Thoracic aorta (tissue), 2 donors: ENCODE measurements around the gene PPP2R3C. TPM values are rescaled to one million over a fixed set of nuclear protein-coding genes. Genes with fewer than 3 reads are reported as not detected.
"Not testable (repeated sequence)": the region's sequence is repeated elsewhere in the genome, so short reads cannot be mapped to it uniquely, and the experiment has no call there.

Experiments used
- ATAC-seq: fragments of 150-250 bp; one replicate; pipeline ENCODE4 v1.8.0; 2017; ENCODE audit warnings: low read depth; ENCODE audit not compliant: insufficient number of reproducible peaks, low FRiP score
- DNase-seq: peaks from one replicate; pipeline ENCODE4 v3.0.0-alpha.2; 2020; ENCODE audit warnings: low spot score
- H3K27ac ChIP-seq, 2 donors: fragments of 200-600 bp; sonication (generic); 1 replicate in 1 of 2; 2 replicates in 1 of 2; pipeline ENCODE4 v1.5.1; 2016; ENCODE audit warnings: mild to moderate bottlenecking in 2 of 2, moderate library complexity in 2 of 2
- H3K27me3 ChIP-seq: fragments of 200-600 bp; sonication (generic); replicated peaks from 2 replicates; pipeline ENCODE4 v1.6.0; 2016; ENCODE audit warnings: mild to moderate bottlenecking; ENCODE audit not compliant: insufficient read depth
- H3K36me3 ChIP-seq: fragments of 200-600 bp; sonication (generic); one replicate; pipeline ENCODE4 v1.5.1; 2016
- H3K4me1 ChIP-seq, 2 donors: fragments of 200-600 bp; sonication (generic); 1 replicate in 1 of 2; 2 replicates in 1 of 2; pipeline versions ENCODE4 v1.5.1 to v1.6.0; 2016; ENCODE audit warnings: low read depth in 2 of 2, mild to moderate bottlenecking in 1 of 2; ENCODE audit not compliant: control insufficient read depth in 1 of 2
- H3K4me3 ChIP-seq: fragments of 200-600 bp; sonication (generic); 2 replicates; pipeline ENCODE4 v1.5.1; 2016; ENCODE audit warnings: mild to moderate bottlenecking
- H3K9me3 ChIP-seq: fragments of 200-600 bp; sonication (generic); 2 replicates; pipeline ENCODE4 v1.5.1; 2016
- total RNA-seq, 2 donors: library from RNA; depleted of rRNA; stranded (reverse); fragments of >200 nt; gene quantifications; one replicate each; pipeline versions ENCODE4 v1.1.0 to v1.2.3, GENCODE V29; 2016
- TF ChIP-seq, protein P1 (sequence below): fragments of 200-600 bp; sonication (generic); IDR thresholded peaks from one replicate; pipeline ENCODE4 v1.5.1; 2019; ENCODE audit warnings: antibody characterized with exemption

The PPP2R3C gene
- total RNA-seq, 2 donors from 2014 or later, result 29.5 to 31.6 TPM

DNA sequence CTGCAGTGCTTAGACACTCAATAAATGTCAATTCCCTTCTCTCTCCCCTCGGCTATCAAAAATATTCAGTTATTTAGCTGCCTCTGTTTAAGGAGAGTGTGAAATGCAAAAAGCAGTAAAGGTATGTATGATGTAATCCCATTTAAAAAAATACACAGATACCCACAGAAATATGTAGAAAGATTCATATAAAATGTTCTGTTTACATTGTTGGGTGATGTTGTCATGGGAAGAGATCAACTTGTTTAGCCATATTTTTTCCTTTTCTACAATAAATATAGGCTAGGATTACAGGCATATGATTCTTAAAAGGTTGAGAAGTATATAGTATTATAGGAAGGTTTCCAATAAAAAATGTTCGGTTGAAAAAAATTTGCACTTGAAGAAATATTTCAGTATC, 7.8 kb downstream of the PPP2R3C start:
- H3K27ac ChIP-seq, result no peak overlapping the region
- H3K36me3 ChIP-seq, result peaks cover 36% of the 10 kb centered on the region
- no peaks in the 10 kb centered on the region for H3K27me3 ChIP-seq
- TF ChIP-seq, protein P1, sequence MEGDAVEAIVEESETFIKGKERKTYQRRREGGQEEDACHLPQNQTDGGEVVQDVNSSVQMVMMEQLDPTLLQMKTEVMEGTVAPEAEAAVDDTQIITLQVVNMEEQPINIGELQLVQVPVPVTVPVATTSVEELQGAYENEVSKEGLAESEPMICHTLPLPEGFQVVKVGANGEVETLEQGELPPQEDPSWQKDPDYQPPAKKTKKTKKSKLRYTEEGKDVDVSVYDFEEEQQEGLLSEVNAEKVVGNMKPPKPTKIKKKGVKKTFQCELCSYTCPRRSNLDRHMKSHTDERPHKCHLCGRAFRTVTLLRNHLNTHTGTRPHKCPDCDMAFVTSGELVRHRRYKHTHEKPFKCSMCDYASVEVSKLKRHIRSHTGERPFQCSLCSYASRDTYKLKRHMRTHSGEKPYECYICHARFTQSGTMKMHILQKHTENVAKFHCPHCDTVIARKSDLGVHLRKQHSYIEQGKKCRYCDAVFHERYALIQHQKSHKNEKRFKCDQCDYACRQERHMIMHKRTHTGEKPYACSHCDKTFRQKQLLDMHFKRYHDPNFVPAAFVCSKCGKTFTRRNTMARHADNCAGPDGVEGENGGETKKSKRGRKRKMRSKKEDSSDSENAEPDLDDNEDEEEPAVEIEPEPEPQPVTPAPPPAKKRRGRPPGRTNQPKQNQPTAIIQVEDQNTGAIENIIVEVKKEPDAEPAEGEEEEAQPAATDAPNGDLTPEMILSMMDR, result no peak
- H3K9me3 ChIP-seq, result no peaks in the 10 kb centered on the region
- DNase-seq, result no peak
- no peak overlapping the region for H3K4me3 ChIP-seq
- ATAC-seq, result no peak
- H3K4me1 ChIP-seq, result peaks cover 0 to 4% of the 10 kb centered on the region in 2 donors

DNA sequence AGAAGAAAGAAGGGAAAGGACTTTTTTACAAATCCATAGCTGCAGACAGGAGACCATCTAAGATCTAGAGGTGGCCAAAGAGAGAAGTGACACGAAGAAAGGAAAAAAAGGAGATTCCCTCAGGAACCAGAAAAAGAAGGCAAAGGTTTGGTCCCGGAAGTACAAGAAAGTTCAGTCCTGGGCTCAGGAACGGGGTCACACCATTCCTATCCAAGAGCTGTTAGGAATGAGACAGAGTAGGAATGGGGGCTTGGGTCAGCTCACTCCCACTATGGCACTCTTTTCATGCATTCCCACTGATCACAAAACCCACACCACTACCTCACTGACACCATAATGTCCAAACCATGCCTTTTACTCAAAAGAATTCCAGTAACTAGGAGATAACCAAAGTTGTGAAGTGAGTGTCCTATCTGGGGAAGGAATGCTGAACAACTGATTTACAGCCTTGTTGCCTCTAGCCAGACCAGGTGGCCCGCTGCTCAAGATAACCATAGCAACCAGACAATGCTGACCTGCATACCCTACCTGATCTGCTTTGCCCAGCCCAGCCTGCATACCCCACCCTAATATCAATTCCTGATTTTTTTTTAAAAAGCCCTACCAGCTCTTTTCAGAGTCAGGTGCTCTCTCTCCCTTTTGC, 8.4 kb downstream of the PPP2R3C start:
- no peak overlapping the region for H3K27ac ChIP-seq
- H3K4me3 ChIP-seq, result no peak overlapping the region
- no peaks in the 10 kb centered on the region for H3K27me3 ChIP-seq
- no peaks in the 10 kb centered on the region for H3K4me1 ChIP-seq
- H3K9me3 ChIP-seq, result no peaks in the 10 kb centered on the region
- TF ChIP-seq, protein P1, result no peak
- ATAC-seq (no peak), DNase-seq (no peak)
- H3K36me3 ChIP-seq, result peaks cover 36% of the 10 kb centered on the region

DNA sequence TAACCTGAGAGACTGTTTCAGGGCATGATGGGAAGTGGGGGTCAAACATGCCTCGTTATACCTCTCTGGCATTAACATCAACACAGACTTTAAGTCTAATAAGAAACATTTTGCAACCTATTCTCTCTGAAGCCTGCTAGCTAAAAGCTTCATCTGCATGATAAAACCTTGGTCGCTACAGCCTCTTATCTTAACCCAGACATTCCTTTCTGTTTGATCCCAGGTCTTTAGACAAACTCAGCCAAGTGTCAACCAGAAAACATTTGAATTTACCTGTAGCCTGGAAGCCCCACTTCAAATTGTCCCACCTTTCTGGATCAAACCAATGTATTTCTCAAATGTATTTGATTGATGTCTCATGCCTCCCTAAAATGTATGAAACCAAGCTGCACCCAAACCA, 9.1 kb downstream of the PPP2R3C start:
- ATAC-seq (no peak), DNase-seq (no peak)
- Histone ChIP-seq H3K9me3 (no peaks in the 10 kb centered on the region), H3K27ac (no peak overlapping the region), H3K4me3 (no peak overlapping the region), H3K4me1 (no peaks in the 10 kb centered on the region), H3K27me3 (no peaks in the 10 kb centered on the region), H3K36me3 (peaks cover 41% of the 10 kb centered on the region)
- TF ChIP-seq, protein P1, result no peak

DNA sequence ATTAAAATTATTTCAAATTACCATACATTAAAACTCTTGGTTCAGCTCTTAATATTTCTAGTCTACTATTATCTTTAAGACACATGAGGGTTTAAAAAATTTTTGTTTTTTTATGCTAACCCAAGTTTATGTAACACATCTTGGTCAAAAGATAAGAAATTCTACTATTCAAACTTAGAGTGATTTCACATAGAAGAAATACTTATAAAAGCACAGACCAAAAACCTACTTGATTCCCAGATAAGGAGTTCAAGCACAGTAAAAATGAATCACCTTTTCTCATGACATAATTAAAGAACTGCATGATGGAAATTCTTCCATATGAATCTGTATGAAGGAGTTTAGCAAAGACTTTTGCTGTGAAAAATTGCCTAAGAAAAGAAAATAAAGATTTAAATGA, 13.9 kb downstream of the PPP2R3C start:
- H3K36me3 ChIP-seq, result peaks cover 45% of the 10 kb centered on the region
- no peaks in the 10 kb centered on the region for H3K27me3 ChIP-seq
- no peak overlapping the region for H3K27ac ChIP-seq
- H3K9me3 ChIP-seq, result no peaks in the 10 kb centered on the region
- TF ChIP-seq, protein P1, result no peak
- ATAC-seq (no peak), DNase-seq (no peak)
- no peak overlapping the region for H3K4me3 ChIP-seq
- peaks cover 0 to 15% of the 10 kb centered on the region in 2 donors for H3K4me1 ChIP-seq

DNA sequence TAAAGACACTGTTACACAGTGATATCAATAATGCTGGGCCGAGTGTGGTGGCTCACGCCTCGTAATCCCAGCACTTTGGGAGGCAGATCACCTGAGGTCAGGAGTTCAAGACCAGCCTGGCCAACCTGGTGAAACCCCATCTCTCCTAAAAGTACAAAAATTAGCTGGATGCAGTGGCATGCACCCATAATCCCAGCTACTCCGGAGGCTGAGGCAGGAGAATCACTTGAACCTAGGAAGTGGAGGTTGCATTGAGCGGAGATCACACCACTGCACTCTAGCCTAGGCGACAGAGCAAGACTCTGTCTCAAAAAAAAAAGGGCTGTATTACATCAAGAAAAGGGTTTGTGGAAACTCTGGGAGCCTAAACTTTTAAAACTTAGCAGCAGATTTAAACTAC, 27.1 kb downstream of the PPP2R3C start:
- H3K9me3 ChIP-seq, H3K4me3 ChIP-seq, H3K27ac ChIP-seq, H3K4me1 ChIP-seq, H3K27me3 ChIP-seq, ATAC-seq, DNase-seq: not testable (repeated sequence)
- peaks cover 50% of the 10 kb centered on the region for H3K36me3 ChIP-seq

DNA sequence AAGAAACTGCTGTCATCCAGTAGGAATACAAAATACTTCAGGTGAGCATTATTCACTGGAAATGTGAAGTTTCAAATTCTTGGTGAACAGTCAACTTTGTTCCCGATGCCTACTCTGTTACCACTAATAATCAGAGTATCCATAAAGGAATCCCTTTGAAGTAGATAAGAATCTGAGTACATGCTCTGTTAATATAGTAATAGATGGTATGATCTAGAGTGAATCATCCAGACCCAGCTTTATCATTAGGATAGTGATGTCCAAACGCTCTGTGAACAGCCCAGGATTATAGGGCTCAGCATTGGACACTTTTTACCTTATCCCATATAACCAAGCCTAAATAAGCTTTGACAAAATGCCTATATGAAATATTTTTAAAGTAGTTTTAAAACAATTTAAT, 33.3 kb downstream of the PPP2R3C start:
- H3K9me3 ChIP-seq, result no peaks in the 10 kb centered on the region
- no peak overlapping the region for H3K27ac ChIP-seq
- no peak overlapping the region for H3K4me3 ChIP-seq
- TF ChIP-seq, protein P1, result no peak
- DNase-seq, result no peak
- no peaks in the 10 kb centered on the region for H3K4me1 ChIP-seq
- peaks cover 35% of the 10 kb centered on the region for H3K36me3 ChIP-seq
- no peaks in the 10 kb centered on the region for H3K27me3 ChIP-seq
- ATAC-seq, result no peak
